ENCODE data around the gene SCRG1.

DNA sequence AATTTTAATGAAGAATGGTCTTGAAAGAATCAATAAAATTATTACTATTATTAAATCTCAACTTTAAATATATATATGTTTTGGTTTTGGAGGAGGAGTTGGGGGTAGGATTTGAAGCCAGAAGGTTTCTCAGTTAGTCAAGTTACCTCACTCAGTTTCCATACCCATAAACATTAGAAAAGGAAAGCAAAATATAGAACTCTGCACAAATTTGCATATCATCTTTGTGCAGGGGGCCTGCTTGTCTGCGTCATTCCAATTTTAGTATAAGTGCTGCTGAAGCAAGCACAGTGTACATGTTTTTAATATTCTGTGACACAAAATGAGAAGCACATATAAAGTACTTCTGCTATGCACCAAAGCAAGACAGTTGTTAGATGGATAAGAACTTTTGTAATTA is 47.5 kb upstream of the SCRG1 start:
- TF ChIP-seq, protein P1, sequence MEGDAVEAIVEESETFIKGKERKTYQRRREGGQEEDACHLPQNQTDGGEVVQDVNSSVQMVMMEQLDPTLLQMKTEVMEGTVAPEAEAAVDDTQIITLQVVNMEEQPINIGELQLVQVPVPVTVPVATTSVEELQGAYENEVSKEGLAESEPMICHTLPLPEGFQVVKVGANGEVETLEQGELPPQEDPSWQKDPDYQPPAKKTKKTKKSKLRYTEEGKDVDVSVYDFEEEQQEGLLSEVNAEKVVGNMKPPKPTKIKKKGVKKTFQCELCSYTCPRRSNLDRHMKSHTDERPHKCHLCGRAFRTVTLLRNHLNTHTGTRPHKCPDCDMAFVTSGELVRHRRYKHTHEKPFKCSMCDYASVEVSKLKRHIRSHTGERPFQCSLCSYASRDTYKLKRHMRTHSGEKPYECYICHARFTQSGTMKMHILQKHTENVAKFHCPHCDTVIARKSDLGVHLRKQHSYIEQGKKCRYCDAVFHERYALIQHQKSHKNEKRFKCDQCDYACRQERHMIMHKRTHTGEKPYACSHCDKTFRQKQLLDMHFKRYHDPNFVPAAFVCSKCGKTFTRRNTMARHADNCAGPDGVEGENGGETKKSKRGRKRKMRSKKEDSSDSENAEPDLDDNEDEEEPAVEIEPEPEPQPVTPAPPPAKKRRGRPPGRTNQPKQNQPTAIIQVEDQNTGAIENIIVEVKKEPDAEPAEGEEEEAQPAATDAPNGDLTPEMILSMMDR (IDR thresholded peaks at IDR 0.05), result no peak
- TF ChIP-seq POLR2A (IDR thresholded peaks at IDR 0.05), result no peak
